ENCODE results near the gene HAX1.
A peak's percentile ranks its signal among the peaks of the same experiment; 100 is the strongest.
"Not testable (repeated sequence)": the region's sequence is repeated elsewhere in the genome, so short reads cannot be mapped to it uniquely, and the experiment has no call there.

The HAX1 gene

DNA sequence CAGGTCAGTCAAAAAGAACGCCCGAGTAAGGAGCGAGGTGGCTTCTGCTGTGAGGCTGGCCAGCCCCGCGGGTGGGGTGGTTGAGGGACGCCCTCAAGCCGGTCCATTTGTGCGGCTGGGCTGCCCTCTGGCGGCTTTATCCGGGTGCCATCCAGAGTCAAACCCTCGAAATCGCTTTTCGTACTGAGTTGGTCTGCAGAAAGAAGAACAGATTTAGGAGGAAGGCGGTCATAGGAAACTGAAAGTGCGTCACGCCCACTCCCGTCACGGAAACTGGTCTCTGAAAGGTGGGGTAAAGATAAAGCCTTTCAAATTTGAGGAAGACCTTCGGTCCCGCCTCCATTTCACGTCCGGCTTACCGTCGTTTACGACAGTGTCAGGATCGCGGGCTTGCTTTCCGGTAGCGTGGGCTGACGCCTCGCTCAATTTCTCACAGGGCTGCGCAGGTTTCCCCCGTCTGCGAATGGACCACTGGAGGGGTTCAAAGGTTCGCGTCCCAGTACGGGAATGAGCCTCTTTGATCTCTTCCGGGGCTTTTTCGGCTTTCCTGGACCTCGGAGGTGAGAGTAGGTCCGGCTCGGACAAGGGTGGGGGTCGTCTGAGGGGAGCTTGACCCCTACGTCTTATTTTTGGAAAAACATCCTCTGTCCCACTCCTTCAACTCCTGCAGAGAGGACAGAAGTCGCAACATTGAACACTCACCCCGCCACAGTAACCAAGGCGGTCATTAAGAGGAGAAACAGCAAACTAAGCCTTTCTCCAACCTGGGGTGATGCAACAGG, at the start of gene HAX1:
TSS of gene HAX1 (plus strand) at position 413 of the 782 bp plus-strand sequence. CDS start at position 508, 95 bp downstream.
- DNase-seq = peak; percentile 99

DNA sequence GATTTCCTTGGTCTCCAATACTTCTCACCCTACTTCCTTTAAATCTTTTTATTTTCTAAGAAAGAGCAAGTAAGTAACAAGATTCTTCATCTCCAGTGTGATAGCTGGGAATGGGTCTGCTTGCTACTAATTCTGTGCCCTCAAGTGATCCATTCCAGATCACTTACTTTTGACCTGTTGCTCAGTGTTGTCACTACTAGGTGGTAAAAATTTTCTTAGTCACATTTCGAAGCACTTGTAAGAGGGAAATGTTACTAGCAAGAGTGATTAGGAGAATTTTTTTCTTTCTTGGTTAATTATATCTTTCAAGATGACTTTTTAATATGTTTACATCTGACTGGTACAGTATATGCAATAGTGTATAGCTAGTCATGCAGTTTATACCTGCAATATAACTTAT, 49.5 kb upstream of the HAX1 start:
- no peak for DNase-seq

DNA sequence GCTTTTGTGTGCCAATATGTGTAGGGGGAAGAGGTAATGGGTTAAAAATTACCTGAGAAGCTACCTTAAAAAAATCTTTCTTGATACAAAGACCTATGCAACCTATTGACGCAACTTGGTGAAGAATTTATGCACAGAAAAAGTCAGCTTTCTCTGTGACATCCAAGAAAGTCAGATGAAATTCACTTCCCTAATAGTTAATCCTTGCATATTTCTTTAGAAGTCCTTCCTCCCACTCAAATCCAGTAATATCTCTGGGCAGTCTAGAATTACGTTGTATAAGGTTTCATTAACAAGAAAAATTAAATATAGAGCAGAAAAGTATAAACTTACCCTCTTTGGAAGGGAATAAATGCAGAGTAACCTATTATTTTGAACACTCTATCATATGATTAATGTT, 48.8 kb upstream of the HAX1 start:
- no peak for DNase-seq

DNA sequence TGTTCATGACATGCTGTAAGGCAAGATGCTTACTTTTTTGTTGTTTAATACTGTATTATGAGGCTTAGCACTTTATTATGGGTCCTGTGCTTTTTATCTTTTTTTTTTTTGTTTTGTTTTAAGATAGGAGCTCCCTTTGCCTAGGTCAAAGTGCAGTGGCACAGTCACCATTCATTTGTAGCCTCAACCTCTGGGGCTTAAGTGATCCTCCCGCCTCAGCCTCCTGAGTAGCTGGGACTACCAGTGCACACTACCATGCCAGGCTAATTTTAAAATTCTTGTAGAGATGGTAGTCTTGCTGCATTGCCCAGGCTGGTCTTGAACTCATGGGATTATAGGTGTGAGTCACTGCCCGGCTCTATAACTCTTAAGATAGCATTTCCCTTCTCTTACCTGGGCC, 47.1 kb upstream of the HAX1 start:
- DNase-seq = no peak

DNA sequence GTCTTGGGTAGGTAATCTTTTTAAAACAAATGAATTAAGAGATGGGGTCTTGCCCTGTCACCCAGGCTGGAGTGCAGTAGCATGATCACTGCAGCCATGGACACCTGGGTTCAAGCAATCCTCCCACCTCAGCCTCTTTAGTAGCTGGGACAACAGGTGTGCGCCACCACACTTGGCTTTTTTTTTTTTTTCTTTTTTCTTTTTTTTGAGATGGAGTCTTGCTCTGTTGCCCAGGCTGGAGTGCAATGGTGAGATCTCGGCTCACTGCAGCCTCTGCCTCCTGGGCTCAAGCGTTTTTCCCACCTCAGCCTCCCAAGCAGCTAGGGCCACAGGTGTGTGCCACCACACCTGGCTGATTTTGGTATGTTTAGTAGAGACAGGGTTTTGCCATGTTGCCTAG, 41.3 kb upstream of the HAX1 start:
- not testable (repeated sequence) for DNase-seq

DNA sequence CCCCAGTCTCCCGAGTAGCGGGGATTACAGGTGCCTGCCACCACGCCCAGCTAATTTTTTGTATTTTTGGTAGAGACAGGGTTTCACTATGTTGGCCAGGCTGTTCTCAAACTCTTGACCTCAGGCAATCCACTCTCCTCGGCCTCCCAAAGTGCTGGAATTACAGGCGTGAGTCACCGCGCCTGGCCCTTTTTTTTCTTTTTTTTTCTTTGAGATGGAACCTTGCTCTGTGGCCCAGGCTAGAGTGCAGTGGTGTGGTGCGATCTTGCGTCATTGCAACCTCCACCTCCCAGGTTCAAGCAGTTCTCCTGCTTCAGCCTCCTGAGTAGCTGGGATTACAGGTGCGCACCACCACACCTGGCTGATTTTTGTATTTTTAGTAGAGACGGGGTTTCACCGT, 39.3 kb upstream of the HAX1 start:
- DNase-seq = not testable (repeated sequence)

DNA sequence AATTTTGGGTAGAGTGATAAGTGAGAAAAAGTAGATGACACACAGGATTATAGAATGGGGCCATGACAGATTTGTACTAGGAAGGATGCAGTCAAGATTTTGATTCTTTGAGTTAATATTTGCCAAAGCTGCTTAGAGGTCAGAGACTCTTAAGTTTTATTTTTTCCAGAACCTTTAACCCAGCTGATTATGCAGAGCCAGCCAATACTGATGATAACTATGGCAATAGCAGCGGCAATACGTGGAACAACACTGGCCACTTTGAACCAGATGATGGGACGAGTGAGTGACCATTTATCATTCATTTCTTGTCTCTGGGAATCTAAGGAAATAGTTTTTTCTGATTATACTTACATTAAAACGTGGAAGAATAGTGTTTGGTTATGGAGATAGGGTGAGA, 35.6 kb upstream of the HAX1 start:
- no peak for DNase-seq

DNA sequence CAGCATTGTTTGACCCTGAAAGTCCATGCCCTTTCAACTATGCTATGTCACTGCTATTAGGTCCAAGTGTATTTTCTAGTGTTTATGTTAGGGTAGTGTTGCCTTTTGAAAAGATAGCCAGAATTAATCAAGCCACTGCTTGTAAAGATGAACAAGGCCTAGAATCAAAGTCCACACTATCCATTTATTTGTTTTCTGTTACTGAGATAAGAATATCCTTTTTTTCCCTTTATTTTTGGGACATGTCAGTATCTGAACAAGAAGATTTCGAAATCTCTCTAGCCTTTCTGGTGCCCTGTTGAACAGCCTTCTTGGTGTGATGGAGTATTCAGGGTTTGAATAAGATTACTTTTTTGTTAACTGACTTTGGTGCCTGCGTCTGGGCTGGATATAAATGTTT, 35.0 kb upstream of the HAX1 start:
- no peak for DNase-seq

DNA sequence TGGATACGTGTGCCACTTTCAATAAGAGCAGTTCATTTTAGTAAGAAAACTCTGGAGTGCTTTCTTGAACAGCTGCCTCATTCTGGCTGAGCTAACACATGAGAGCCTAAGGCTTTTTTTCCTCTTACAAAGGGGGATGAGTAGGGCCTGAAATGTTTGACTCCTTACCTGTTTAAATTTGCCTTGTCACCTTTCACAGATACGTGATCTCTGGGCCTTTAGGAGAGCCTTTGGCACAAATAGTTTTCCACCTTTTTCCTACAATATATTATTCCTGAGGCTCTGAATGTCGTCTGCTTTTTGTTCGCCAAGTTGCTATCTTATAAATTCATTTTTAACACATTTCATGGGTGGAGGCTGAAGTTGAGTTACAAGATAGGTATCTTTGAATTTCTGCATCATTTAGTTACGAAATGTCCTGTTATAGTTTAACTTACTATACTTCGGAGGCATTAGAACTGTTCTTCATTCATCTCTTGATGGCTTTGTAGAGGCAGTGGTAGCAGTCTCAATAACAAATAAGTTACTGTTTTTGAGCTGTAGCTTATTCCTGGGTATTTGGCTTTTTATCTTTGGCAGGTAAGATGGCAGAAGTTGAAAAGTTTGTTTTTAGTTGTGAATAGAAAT, 34.4 kb upstream of the HAX1 start:
- DNase-seq = no peak

DNA sequence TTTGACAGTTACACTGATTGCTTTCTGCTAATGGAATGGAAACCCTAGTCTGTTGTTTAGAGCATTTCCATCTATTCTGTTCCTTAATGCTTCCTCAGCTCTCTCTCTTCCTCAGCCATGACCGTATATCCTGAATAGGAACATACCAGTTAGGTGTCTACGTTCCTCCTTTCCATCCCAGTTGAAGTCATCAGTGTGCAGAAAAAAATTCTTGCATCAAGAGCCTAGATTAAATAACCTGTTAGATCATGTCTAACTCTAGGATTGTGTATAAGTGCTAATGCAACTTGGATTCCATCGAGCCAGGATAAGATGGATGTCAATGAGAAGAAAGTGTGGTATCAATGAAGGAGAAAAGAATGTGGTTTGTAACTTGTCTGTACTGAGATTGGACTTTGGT, 32.9 kb upstream of the HAX1 start:
- no peak for DNase-seq

DNA sequence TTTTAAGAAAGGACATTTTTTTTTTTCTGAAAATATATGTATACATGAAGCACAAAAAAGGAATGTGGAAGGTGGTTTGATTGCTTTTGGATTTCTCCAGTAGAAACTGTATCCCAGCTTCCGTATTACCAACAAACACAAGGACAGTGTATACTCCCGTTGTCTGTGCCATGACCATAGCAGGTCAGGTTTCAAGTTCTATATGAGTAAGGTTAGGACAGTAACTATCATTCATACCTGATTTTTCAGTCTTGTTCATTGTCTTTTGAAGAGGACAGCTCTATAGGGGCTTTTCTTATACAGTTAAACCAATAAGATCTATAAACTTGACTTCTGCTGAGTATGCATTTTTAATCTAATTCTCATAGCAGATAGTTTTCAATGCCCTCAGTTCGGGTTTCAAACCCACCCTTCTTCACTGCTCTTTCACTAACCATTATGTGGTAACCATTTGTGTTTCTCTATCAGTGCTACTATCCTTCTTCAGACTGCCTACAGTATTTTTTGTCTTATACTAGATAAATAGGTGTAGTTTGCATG, 32.1 kb upstream of the HAX1 start:
- no peak for DNase-seq

DNA sequence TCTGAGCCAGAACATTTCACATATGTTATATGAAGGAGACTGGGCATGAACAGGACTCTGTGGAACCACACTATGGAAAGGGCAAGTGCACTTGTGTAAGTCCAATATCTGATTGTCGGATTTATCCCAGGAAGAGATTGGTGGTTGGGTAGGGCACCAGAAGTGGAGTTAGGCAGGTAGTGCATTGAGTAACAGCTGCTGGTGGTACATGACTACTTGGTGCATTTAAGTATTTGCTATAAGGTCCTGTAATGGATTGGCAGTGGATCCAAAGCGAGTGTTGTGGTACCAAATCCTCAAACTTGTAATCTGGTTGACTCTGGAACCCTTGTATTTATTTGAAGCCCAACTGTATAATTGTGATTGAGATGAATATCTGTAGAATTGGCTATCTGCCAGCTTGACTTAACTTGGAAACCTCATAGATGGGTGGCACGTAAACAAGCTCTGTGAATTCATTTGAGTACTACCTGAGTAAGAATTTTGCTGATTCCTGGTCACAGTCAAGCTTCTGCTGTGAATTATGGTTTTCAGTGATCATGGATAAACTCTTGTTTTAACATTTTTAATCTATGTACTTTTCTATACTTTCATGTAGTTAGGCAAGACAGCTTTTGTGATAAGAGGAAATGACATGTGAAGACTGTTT, 30.6 kb upstream of the HAX1 start:
- no peak for DNase-seq

DNA sequence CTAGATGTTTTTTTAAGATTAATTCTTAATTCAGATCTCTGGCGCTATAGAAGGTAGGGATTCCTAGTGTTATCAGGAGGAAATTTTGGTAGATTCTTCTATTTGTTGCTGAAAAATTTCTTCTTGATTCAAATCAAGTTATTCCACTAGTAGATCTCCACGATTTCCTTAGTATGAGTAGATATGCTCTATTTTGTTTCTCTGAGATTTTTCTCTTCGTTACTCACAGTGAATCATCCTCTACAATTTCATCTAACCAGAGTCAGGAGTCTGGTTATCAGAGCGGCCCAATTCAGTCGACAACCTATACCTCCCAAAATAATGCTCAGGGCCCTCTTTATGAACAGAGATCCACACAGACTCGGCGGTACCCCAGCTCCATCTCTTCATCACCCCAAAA, 18.8 kb upstream of the HAX1 start:
- no peak for DNase-seq

DNA sequence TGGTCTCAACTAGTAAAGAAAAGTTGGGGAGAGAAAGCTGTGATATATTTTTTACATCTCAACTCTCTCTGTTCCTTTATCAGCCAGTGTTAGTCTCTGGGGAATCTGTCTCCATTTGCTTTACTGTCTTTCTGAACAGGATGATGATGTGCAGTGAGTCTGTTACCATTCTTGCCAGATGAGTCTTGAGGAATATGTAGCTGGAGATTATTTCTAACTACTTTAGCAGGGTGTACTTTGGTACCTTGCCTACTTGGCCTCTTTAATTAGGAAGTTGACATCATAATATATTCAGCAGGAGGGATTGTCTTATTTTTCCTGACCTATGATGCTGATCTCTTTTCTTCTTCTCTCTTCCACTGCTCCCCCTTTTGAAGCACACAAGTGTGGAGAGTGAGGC, 15.7 kb upstream of the HAX1 start:
- DNase-seq = no peak

DNA sequence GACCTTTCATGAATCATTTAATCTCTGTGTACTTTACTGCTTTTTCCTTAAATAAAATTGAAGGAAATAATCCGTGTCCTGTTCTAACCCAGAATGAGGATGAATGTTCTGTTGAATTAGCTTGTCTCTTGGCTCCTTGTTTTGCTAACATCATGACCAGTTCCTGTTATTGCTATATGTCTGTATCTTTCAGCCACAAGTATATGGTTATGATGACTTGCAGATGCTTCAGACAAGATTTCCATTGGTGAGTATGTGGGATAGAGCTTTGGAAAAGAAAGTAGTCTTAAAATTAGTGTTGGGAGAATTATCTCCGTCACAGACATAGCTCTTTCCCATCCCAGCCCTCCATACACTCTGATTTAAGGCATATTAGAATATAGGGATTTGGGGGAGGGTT, 13.6 kb upstream of the HAX1 start:
- DNase-seq = no peak

DNA sequence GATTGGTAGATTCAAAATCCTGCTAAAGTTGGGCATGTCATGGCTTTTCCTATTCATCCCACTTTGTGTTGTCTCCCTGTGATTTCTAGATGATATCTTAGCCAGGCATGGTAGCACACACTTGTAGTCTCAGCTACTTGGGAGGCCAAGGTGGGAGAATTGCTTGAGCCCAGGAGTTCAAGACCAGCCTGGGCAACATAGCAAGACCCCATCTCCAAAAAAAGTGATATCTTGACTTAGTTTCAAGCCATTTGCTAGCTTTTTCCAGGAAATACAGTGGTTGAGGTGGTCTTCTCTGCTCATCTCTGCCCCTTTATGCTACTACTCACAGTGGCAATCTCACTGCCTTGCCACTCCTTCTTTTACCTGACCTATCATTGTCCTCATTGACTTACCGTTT, 12.3 kb upstream of the HAX1 start:
- no peak for DNase-seq

DNA sequence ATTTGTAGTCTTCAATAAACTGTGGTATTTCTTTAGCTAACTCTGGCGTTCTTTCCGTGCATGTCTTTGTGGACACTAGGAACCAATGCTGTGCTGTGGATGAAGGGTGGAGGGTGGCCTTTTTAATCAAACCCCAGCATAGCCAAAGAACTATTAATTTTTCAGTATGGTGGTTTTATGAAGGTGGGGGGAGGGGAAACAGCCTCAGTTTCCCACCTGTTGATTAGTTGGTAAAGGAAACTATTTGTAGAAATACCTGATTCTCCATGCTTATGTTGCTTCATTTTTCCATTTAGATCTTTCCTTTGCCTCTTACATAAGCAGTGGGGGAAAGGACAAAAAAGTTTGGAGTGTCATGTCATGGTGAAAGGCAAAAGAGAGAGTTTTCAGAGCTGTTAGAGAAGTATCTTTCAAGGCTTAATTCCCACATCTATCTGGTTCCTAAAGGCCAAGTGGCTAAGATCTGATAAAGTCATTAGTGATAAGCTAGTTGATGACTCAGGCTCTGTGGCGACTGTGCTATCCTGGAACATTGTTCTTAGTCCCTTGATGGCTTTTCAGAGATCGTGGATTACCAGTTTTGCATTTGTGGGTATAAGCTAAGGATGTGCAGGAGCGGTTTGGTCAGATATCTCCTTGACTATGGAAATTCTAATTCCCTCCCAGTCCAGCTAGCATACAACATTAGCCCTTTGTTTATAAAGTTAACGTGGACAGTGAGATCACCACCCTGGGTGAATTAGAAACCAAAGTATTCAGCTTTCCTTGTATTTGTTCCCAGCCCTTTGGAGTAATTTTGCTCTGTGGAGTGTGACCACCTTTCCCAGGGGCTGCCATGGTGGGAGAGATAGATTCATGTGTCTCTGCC, 8.7 kb upstream of the HAX1 start:
- no peak for DNase-seq

DNA sequence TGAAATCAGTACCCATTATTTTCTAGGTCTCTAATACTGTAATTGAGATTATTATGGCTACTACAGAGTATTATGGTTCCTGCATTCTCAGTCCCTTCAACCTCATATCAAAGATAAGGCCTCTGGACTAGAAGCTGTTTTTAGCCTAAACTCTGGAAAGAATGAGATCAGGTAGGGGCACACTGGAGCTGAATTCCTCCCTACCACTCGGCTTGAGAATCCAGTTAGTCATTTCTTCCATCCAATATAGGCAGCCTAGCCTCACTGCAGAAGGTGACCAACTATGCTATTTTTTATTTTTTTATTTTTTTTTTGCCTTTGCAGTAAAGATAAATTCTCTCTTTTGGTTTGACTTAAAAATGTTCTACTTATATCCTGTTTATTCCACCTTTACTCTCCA, 8.0 kb upstream of the HAX1 start:
- no peak for DNase-seq

DNA sequence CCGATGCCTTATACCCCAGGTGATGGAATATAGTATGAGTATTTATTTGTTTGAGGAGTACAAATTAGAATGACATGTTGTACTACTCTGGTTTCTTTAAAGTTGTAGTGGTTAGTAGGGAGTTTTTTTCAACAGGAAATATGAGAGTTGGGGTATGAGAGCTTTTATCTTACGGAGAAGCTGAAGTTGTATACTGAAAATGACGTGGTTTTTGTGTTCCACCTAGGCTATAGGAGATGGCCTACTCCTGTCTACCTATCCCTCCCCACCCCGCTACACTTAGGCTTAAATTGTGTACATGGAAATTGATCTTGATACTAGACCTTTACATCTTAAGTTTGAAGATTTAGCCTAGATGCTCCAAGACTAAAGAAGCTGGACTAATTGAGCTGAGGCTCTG, 6.8 kb upstream of the HAX1 start:
- DNase-seq = no peak

DNA sequence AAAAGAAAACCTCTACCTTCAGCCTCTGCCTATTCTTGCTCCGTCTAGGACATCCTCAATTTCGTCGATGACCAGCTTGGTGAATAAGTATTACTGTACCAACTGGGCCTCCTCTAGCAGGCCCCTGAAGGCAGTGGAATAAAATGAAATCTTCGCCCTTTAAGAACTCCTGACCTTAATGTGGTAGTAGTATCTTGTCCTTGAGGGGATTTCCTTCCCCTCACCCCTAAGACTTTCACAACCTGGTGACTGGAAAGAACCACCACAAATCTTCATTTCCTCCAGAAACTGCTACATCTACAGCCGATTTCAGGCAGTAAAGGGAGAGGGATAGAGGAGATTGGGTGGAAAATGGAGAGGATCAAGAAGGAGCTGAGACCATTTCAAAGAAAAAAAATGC, 1.6 kb upstream of the HAX1 start:
- DNase-seq = no peak

DNA sequence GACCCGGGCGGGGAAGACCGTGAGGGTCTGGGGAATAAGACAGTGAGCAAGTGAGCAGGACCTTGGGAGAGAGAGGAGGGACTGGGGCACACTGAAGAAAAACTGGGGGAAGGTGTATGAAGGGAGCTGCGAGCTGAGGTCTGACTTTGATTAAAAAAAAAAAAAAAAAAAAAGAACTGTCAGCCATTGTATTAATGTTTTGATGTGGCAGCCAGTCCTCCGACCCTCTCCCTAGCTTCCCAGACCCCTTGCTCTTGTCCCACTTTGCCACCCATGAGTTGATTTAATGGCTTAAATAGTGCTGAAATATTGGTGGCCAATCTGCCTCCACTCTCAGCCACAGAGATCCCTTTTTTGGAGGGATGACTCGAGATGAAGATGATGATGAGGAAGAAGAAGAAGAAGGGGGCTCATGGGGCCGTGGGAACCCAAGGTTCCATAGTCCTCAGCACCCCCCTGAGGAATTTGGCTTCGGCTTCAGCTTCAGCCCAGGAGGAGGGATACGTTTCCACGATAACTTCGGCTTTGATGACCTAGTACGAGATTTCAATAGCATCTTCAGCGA, 652 bp downstream of the HAX1 start:
- DNase-seq = no peak

DNA sequence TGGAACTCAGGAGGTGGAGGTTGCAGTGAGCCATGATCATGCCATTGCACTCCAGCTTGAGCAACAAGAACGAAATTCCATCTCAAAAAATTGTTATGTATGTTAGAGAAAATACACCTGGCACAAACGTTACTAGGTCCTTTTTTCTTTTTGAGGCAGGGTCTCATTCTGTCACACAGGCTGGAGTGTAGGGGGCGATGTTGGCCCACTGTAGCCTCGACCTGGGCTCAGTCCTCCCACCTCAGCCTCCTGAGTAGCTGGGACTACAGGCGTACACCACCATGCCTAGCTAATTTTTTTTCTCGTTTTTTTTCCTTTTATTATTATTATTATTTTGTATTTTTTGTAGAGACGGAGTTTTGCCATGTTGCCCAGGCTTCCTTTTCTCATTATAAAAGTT, 4.4 kb downstream of the HAX1 start:
- DNase-seq = no peak

DNA sequence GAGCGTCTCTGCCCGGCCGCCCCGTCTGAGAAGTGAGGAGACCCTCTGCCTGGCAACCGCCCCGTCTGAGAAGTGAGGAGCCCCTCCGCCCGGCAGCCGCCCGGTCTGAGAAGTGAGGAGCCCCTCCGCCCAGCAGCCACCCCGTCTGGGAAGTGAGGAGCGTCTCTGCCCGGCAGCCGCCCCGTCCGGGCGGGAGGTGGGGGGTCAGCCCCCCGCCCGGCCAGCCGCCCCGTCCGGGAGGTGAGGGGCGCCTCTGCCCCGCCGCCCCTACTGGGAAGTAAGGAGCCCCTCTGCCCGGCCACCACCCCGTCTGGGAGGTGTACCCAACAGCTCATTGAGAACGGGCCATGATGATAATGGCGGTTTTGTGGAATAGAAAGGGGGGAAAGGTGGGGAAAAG, 15.2 kb downstream of the HAX1 start:
- not testable (repeated sequence) for DNase-seq
